Astrocyte of the hippocampus (primary cell): ENCODE results near the gene MTOR.

Experiments
- DNase-seq: peaks from one replicate; pipeline ENCODE4 v3.0.0; 2011; ENCODE audit warnings: low read depth, low spot score

Gene MTOR

GRCh38 chr1:11216074-11216473, 46.3 kb downstream of the MTOR start:
- no peak for DNase-seq

- DNase-seq = no peak
Observed at GRCh38 chr1:11215381-11216005, 46.9 kb downstream of the MTOR start.

- DNase-seq = no peak
Observed at GRCh38 chr1:11214698-11215380, 47.5 kb downstream of the MTOR start.

- no peak for DNase-seq
Observed at GRCh38 chr1:11211925-11212587, 50.3 kb downstream of the MTOR start.

GRCh38 chr1:11211461-11211860, 50.9 kb downstream of the MTOR start:
- DNase-seq = no peak

GRCh38 chr1:11207898-11208611, 54.3 kb downstream of the MTOR start:
- DNase-seq = no peak

GRCh38 chr1:11204396-11205190, 57.8 kb downstream of the MTOR start:
- DNase-seq = no peak

GRCh38 chr1:11198851-11199594, 63.3 kb downstream of the MTOR start:
- DNase-seq = no peak

- no peak for DNase-seq
Observed at GRCh38 chr1:11198257-11198656, 64.1 kb downstream of the MTOR start.

- DNase-seq = no peak
Observed at GRCh38 chr1:11197359-11197758, 65.0 kb downstream of the MTOR start.

GRCh38 chr1:11196945-11197344, 65.4 kb downstream of the MTOR start:
- no peak for DNase-seq

- DNase-seq = no peak
Observed at GRCh38 chr1:11194407-11195176, 67.8 kb downstream of the MTOR start.

GRCh38 chr1:11193376-11193775, 69.0 kb downstream of the MTOR start:
- no peak for DNase-seq

GRCh38 chr1:11188858-11189451, 73.4 kb downstream of the MTOR start, which contains the start of gene ANGPTL7:
Gene ANGPTL7 (plus strand): TSS chr1:11189355. CDS start chr1:11189580, 225 bp downstream.
- no peak for DNase-seq

- DNase-seq = no peak
Observed at GRCh38 chr1:11188381-11188780, 74.0 kb downstream of the MTOR start.

GRCh38 chr1:11187931-11188330, 74.4 kb downstream of the MTOR start:
- no peak for DNase-seq

GRCh38 chr1:11187494-11187893, 74.9 kb downstream of the MTOR start:
- no peak for DNase-seq

- DNase-seq = no peak
Observed at GRCh38 chr1:11187000-11187399, 75.4 kb downstream of the MTOR start.

- no peak for DNase-seq
Observed at GRCh38 chr1:11184973-11185372, 77.4 kb downstream of the MTOR start.

- no peak for DNase-seq
Observed at GRCh38 chr1:11182884-11183283, 79.5 kb downstream of the MTOR start.
